SW480 (cell line): Measurements from ENCODE around the gene THEMIS.
"Not testable (repeated sequence)": the region's sequence is repeated elsewhere in the genome, so short reads cannot be mapped to it uniquely, and the experiment has no call there.

ENCODE experiments used
- DNase-seq: peaks from one replicate; pipeline ENCODE4 v3.0.0-alpha.2; 2016; ENCODE audit warnings: low spot score

THEMIS gene, protein sequence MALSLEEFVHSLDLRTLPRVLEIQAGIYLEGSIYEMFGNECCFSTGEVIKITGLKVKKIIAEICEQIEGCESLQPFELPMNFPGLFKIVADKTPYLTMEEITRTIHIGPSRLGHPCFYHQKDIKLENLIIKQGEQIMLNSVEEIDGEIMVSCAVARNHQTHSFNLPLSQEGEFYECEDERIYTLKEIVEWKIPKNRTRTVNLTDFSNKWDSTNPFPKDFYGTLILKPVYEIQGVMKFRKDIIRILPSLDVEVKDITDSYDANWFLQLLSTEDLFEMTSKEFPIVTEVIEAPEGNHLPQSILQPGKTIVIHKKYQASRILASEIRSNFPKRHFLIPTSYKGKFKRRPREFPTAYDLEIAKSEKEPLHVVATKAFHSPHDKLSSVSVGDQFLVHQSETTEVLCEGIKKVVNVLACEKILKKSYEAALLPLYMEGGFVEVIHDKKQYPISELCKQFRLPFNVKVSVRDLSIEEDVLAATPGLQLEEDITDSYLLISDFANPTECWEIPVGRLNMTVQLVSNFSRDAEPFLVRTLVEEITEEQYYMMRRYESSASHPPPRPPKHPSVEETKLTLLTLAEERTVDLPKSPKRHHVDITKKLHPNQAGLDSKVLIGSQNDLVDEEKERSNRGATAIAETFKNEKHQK

DNA sequence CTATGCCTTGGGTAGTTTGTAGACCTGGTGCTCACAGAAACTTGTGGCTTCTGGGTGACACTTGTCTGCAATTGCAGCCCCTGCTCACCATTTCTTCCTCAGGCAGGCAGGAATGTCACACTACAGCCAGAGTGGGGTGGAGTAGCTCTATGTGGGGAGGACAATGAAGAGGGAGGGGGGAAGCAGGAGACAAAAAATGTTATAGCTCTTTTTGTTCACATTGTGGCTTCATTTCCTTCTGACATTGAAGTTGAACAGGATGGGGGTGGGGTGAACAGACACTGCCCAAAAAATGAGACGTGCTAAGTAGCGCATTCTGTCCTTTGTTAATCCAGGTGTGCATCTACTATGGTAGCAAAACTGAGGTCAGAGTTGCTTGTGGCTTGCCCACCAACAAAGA is at the start of gene THEMIS:
Gene THEMIS, minus strand, starts transcription at position 124 of the 400 bp plus-strand sequence. CDS start 126 bp downstream, outside the sequence.
- no peak for DNase-seq

DNA sequence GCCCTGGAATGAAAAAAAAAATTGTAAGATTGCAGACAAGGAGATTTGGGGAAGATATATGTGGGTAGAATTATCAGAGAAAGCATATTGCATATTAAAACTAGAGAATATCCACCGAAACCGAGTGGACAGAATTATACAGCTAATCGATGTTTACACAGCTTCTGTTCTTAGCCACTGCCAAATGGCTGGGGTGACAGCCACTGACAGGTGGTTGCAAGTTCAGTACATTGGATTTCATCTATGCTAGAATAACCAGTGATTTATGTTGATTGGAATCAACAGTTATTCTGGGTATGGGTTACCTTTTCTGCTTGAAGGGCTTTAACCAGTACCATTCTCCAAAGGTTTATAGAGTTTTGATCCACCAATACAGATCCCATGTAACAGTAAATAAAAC is 48.4 kb upstream of the THEMIS start:
- no peak for DNase-seq

DNA sequence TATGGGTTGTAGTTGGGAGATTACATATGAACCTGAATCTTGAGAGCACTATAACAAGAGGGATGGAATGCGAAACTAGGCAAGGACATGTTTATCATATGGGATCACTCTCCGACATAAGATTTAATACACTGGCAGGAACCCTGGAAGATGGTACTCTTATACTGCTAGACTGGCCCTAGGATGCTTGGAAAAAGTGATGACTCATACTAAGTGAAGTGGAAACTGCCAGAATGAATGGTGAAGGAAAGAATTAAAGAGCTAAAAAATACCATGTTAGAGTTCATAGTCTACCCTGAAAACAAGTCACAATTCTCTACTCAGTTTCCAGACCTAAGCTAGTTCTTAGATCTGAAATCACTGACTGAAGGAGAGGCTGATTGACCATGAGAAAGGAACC is 45.5 kb upstream of the THEMIS start:
- no peak for DNase-seq

DNA sequence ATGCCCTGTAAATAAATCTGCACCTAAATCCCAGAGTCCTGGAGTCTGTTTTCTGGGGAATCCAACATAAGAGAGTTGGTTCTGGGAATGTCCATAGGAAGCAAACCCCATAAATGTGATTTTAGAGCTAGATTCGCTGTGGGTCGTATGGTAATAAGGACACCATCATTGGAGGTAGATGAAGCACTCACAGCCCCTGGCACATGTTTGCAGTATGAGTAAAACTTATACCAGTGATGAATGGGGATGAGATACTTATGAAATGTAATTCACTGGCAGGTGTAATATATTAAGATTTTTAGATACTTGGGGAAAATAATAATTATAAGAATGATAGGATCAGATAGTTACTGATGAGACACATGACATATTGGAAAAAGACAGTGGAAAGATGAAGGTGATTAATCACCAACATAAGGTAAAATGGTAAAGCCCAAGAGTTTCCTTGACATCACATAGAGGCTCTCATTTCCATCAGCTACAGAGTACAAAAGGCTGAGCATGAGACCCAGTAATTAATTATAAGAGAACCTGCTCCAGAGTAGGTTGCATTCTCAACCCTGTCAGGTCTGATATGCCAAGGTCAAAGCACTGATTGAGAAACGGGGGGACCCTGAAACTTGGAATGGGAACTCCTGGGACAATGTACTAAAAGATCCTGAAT is 44.7 kb upstream of the THEMIS start:
- no peak for DNase-seq

DNA sequence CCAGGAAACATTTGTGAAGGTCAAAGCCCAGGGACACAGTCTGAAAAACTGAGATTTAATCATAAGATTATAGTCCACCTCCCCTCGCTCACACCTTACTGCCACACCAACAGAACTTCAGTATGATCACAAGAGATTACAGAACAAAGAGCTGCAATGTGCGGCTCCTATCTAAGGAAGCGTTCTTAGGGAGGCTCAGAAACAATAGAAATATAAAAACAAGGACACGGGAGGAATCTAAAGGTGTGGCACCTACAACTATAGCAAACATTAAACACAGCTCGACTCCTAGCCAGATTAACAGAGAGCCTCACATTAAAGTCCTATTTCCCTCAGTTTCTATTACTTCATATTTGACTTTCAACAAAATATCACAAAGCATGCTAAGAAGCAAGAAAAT is 40.4 kb upstream of the THEMIS start:
- DNase-seq, result no peak

DNA sequence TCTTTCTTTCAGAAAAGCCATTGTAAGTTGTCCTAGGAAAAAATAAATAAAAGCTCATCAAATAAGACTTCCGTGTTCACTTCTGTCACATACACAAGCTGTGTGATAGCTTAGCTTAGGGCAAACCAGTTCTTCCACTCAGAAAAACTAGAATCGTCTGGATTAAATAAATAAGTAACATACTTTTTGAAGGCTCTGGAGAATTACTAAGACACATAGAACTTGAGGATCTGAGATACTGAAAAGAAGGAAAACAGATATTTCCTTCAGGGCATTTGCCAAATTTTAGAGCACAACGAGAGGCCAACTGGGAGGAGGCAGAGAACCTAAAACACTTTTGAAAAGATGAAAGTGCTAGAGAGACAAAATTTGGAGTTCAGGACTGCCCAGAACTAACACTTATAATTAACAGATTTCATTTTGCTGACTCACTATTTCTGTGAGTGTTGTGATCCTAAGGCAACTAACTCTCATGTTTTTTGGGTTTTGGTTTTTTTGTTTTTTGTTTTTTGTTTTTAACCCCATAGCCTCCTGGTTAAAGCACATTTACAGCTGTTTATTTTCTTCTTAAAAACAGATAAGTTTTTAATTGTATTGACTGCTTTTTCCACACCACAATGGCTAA is 38.7 kb upstream of the THEMIS start:
- no peak for DNase-seq

DNA sequence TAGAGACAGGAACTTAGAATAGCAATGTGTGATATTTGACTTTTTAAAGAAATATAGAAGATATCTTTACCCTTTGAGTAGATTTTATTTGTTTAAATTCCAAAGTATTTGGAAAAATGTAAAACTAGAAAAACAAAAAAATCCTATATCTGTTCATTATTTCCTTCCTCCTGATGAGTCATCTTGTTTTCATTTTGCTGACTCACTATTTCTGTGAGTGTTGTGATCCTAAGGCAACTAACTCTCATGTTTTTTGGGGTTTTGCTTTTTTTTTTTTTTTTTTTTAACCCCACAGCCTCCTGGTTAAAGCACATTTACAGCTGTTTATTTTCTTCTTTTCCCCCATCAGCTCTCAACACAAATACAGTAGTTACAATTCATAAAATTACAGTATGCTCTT is 37.8 kb upstream of the THEMIS start:
- no peak for DNase-seq

DNA sequence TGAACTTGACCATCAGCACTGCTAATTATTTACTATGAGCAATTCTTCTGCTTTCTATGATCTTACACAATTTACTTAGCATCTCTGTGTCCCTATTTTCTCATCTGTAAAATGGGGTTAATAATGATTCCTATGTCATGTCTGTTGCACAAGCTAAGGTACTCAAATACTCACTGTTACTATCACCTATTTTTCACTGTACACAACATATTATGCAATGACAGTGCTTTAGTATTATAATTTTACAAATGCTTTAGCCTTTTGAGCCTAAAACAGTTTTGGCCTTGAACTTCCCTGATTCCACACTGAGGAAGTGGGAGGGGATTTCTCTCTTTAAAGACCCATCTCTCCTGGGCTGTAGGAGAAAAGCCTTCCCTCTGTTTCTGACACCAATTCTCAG is 36.9 kb upstream of the THEMIS start:
- no peak for DNase-seq

DNA sequence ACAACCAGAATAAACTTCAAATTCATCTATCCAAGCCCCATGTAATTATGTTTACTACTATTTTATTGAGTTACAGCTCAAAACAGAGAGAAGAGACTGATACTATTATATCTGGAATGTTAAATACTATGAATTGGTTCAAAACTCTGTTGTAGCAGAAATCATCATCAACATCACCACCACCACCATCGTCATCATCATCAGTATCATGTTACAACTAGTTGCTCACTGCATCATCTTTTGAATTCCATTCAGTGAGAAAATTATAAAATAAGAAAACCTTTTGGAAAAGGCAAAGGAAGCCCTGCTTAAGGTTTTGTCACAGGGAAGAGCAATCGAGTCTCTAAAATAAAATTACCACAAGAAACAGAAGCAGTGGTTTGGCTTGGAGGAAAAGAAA is 36.2 kb upstream of the THEMIS start:
- no peak for DNase-seq

DNA sequence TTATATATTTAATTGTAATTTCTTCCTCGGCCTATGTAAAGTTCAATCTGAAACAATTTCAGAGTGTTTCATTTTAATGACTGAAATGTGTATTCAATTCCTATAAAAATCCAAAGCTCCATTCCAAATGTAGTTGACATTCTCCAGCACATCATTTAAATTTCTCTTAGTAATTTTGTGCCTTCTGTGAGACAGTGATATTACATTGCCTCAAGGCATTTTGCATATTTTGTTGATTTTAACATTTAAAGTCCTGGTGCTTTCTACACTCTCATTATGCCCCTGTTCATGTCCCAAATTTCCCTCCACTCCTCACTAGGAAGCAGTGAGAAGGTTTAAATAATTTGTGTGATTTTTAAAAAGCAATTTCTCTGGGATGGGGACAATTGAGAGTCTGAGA is 34.1 kb upstream of the THEMIS start:
- no peak for DNase-seq

DNA sequence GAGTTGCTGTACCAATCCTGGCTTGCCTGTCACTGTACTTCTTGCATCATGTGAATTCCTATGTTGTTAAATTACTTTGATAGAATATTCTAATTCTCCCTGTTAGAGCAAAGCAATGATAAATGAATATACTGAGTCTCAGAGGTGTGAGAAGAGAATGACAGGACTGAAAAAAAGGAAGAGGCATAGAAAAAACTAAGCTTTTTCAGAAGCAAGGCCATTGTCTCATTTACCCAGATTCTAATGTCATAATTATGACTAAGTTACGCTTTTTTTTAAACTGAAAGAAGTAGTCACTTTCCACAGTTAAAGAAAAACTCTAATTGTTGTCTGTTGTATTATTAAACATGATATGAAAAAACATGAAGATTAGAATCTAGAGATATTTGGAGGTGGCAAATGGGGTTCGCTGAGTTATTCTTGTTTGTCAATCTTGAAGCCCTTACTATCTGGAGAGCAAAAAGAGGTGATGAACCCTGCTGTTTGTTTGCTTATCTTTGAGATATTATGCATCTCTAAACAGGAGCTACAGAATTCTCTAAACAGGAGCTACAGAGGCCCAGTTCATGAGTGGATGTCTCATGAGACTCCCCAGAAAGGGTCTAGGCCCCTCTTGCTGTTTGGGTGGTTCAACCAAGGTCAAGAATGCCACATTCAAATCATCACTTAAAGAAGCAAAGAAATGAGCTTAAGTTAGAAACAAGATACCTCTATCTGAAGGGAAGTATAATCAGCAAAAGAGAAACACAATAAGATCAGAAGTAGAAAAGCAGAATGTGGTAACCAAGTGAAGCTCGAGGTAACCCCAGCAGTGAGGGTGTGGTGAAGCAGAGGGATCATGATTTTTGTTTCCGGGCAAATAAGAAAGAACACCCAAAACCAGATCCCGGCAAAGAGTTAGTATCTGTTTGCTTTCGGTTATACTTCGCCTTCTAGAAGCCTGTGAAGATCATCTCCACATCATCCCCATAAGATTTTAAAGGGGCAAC is 33.3 kb upstream of the THEMIS start:
- no peak for DNase-seq

DNA sequence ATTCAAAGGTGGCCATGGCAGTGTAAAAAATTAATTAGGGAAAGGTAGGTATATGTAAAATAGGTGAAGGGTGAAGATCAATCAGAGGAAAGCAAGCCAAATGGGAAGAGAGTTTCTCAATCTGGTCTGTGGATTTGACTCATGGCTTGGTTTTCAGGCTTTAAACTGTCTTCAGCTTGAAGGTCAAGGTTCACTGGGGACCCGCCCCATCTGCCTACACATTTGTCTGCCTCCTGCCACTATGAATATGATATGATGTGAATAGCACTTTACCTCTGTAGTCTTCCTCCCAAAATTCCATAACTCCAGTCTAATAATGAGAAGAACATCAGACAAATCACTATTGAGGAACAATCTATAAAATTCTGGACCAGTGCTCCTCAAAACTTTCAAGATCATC is 32.3 kb upstream of the THEMIS start:
- no peak for DNase-seq

DNA sequence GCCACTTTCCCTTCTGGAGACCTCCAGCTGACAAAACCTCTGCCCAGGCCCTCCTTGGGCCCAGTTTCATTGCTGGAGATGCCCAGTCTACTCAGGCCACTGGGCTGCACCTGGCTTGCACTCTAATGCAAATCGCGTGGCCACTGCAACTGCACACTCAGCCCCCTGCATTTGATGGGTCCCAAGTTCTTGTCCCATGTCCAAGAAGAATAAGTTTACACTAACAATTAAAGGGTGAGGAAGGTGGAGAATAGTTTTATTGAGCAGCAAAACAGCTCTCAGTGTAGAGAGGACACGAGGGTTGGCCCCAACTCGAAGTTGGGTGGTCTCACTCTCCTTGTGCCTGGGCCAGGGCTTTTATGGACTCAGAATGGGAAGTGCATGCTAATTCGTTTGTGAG is 31.9 kb upstream of the THEMIS start:
- no peak for DNase-seq

DNA sequence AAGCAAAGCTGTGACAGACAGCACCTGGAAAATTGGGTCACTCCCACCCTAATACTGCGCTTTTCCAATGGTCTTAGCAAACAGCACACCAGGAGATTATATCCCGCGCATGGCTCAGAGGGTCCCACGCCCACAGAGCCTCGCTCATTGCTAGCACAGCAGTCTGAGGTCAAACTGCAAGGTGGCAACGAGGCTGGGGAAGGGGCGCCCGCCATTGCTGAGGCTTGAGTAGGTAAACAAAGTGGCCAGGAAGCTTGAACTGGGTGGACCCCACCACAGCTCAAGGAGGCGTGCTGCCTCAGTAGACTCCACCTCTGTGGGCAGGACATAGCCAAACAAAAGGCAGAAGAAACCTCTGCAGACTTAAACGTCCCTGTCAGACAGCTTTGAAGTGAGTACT is 25.6 kb upstream of the THEMIS start:
- DNase-seq, result not testable (repeated sequence)

DNA sequence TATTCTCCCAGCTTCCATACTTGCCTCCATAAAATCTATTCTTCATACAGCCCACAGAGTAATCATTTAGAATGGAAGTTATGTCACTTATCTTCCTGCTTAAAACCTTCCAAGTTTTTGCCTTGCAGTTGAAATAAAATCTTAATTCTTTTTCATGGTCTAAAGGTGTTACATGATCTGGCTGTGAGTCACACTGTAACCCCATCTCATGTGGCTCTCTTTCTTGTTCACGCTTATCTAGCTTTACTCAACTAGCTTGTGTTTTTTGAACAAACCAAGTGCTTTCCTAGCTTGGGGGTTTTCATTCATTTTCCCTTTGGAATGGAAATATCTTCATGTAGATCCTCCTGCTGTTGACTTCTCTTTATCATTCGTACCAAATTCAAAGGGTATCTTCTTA is 23.6 kb upstream of the THEMIS start:
- DNase-seq, result no peak

DNA sequence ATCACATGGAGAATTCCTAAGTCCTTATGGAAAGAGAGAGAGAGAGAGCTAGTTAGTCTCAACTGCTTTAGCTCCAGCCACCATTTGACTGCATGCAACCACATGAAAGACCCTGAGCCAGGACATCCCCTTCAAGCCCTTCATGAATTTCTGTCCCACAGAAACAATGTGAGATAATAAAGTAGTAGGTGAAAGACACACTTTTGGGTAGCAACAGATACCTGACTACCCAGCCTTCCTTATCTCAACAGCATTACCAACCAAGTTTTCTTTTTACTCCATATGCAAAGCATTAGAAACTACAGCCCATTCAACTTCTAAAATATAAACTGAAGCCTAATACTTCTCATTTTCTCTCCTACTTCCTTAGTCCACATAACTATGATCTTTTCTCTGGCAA is 23.2 kb upstream of the THEMIS start:
- DNase-seq, result no peak

DNA sequence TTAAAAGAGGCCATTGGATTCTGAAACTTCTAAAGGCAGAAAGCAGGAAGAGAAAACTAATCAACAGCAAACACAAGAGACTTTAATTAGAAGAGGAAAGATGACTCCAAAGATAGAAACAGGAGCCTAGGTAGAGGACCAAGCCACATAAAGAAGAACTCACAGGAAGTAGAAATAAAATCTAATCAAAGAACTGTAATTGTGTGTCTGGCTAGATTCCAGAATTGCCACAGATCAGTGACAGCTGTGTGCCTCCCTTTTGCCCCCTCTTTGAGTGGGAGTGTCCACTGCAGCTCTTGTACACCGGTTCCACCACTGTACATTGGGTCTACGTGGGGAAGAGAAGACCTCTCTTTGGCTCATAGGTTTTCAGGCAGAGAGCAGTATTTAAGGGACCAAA is 22.3 kb upstream of the THEMIS start:
- DNase-seq, result no peak

DNA sequence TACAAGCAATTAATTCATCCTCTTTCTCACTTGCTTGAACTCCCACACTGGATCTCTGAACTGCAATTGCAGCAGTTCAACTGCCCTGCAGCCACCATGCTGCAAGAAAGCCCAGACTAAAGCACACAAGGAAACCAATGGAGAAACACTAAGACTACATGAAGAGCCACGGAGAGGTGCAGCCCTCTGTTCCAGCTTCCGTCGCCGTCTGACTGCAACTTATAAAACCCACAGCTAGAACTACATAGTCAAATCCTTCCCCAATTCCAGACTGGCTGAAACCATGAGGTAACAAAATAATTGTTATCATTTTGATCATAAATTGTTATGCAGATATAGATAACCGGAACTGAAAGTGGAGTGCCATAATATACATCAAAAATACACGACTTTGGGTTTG is 21.1 kb upstream of the THEMIS start:
- DNase-seq, result no peak

DNA sequence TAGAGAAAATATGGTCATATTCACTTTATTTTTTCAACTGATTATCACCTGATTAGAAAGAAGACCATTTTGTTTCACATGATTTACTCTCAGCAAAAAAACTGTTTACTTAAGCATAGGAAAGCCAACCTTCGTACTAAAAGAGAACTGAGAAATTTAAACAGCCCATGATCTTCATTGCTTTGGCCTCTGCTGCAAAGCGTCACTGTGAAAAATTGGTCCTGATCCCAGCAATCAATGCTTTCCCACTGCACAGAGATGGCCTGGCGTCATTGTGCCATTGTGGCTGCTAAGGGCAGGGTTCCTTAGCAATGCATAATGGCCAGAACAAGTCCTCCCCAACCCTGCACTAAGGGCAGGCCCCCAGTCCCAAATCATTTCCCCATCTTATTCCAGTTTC is 19.9 kb upstream of the THEMIS start:
- DNase-seq, result no peak

DNA sequence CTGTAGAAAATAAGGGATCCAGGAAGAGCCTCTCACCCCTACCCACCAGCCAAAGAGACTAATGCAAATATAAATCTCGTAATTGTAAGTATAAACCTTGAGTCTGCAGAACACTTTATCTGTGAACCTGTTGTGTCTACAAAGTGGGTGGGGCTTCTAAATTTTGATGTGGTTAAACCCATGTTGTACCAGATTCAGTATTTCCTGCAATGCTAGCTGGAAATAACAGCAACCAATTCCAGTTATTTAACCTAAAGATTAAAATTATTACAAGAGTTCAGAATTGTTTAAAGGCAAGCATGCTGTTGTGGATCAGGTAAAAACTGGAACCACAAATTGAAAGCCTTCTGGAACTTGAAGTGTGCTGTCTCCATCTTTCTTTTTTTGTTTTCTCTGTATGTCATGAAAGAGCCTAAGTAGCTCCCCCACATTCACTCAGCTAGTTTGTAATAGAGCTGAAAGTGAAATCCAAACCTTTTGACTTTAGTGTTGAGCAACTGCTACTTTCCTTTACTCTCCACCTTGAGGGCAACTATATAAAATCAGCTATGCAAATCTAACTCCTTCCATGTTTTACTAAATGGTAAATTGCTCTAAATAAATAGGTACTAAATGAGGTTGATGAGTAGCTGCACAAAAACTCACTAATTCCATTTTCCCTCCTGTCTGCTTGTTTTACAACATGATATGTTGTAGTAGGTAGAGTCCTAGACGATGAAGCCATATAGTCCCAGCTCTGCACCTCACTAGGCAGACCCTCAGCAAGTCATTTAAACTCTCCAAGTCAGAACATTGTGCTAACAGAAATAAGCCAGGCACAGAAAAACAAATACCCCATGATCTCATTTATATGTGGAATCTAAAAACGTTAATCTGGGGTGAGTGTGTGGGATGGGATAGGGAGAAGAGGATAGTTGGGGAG is 17.9 kb upstream of the THEMIS start:
- no peak for DNase-seq

DNA sequence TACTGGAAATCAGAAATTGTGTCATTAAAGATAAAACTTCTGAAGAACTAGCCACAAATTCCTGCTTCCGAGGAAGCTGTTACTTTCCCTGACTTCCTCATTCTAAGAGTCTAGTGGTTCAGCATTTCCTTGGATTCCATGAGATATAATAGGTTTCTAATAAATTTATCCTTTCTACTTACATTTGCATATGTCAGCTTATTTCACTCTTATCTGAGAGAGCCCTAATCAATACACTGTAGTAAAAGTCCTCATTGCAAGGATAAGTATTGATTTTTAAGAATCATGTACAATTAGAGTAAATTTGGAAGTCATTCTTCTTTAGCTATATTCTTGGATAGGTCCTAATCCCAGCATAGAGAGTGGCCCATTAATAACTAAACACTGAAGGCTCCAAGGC is 16.9 kb upstream of the THEMIS start:
- no peak for DNase-seq
